ENCODE data around the gene APOH.

APOH gene, protein sequence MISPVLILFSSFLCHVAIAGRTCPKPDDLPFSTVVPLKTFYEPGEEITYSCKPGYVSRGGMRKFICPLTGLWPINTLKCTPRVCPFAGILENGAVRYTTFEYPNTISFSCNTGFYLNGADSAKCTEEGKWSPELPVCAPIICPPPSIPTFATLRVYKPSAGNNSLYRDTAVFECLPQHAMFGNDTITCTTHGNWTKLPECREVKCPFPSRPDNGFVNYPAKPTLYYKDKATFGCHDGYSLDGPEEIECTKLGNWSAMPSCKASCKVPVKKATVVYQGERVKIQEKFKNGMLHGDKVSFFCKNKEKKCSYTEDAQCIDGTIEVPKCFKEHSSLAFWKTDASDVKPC

DNA sequence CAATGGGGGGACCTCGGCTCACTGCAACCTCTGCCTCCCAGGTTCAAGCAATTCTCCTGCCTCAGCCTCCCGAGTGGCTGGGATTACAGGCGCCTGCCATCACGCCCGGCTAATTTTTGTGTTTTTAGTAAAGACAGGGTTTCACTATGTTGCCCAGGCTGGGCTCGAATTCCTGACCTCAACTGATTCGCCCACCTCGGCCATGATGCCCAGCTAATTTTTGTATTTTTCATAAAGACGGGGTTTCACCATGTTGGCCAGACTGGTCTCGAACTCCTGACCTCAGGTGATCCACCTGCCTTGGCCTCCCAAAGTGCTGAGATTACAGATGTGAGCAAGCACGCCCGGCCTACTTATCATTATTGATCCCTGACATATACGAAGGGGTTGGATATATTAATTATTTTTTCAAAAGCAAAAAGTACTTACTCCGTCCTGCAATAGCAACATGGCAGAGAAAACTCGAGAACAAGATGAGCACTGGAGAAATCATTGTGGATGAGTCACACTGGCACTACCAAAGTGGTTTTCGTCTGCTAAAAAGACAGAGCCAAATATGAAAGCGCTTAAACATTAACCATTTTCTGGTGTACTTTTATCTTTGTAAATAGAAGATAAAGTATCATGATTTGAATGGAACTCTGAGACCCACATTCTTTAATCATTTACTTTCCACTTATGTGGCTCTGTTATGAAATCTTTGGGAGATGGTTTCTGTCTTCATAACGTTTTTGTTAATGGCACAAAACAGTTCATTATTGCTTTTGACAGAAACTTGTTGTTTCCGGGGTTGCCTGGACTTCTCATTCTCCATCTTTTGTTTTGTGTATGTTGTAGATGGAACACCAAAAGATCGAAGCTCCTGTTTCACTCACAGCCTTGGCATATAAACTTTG lies at the start of gene APOH:
Gene APOH (minus strand): TSS at position 529 of the 896 bp plus-strand sequence. CDS start 36 bp downstream, at position 493.
- Histone ChIP-seq H3K4me1 (ENCODE audit: control insufficient read depth, insufficient read depth, low read length) (no peaks in the 10 kb centered on the region), H3K9ac (ENCODE audit: low read length in 2 of 2) (no peak within 1 kb of the TSS), H3K27me3 (ENCODE audit: control insufficient read depth in 1 of 2, insufficient read depth in 2 of 2, low read length in 2 of 2) (no peaks in the 10 kb centered on the region), H3K4me3 (ENCODE audit: low read length in 2 of 2) (no peak within 1 kb of the TSS), H3K36me3 (ENCODE audit: control insufficient read depth in 2 of 2, insufficient read depth in 2 of 2, low read length in 2 of 2) (no peaks in the 10 kb centered on the region), H3K27ac (ENCODE audit: low read length) (no peak within 1 kb of the TSS), H3K9me3 (ENCODE audit: control insufficient read depth in 2 of 2, low read length in 2 of 2) (no peaks in the 10 kb centered on the region)

DNA sequence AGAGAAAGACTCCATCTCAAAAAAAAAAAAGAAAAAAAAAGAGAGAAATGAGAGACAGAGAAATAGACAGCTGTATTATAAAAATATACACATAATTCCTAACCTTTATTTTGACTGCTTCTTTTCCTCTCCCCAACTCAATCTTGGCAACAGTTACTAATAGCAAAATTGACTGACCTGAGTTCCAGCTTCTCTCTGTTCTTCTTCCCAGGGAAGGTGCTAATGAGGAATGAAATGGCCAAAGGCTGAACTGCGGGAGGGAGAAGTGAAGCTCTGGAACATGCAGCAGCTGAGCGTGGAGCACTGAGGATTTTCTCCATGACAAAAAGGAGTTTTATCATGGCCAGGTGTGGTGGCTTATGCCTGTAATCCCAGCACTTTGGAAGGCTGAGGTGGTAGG lies 48.0 kb upstream of the APOH start:
- no peak overlapping the region for H3K27ac ChIP-seq (ENCODE audit: low read length)
- H3K36me3 ChIP-seq (ENCODE audit: control insufficient read depth in 2 of 2, insufficient read depth in 2 of 2, low read length in 2 of 2): no peaks in the 10 kb centered on the region
- peaks cover 10% of the 10 kb centered on the region for H3K4me1 ChIP-seq (ENCODE audit: control insufficient read depth, insufficient read depth, low read length)
- no peaks in the 10 kb centered on the region for H3K9me3 ChIP-seq (ENCODE audit: control insufficient read depth in 2 of 2, low read length in 2 of 2)
- H3K9ac ChIP-seq (ENCODE audit: low read length in 2 of 2): no peak overlapping the region
- no peaks in the 10 kb centered on the region for H3K27me3 ChIP-seq (ENCODE audit: control insufficient read depth in 1 of 2, insufficient read depth in 2 of 2, low read length in 2 of 2)
- no peak overlapping the region for H3K4me3 ChIP-seq (ENCODE audit: low read length in 2 of 2)

DNA sequence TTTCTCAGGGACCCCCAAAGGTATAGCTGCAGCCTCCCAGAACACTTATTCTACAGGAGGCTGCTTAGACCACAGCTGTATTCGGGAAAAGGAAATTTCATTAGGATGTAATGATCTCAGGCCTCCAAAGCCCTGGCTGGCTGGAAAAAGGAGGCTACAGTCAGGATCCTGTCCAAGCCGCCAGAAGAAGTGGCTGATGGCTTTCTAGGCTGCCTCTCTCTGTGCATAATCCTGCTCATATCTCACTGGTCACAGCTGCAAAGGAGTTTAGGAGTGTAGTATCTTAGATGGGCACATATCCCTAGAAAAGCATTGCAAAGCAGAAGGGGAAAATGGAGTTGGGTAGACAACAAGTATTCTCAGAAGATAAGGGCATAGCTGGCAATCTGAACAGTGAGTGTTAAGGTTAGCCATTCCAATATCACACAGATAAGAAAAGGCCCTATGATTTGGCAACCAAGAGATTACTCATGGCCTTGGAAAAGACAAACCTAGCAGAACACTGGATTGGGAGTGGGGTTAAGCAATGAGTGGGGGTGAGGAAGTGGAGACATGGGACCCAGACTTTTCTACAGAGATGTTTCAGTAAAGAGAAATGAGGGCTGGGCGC lies 47.2 kb upstream of the APOH start:
- peaks cover 10% of the 10 kb centered on the region for H3K4me1 ChIP-seq (ENCODE audit: control insufficient read depth, insufficient read depth, low read length)

DNA sequence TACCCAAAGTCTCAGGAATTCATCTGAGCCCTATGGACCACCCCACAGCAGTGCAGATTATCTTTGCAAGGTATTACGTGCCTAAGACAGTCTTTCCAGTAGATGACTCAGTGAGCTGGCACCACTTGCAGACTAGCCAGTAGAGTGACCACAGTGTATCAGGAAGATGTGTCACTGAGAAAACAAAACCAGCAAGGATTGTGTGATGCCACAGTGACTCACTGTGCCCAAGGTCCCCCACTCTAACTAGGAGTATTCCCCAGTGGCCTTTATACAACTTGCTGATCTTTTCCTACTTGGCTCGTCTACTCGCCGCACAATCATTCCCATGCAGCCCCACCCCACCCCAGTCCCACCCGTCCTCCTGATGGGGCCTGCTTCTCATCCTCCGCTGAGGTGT lies 46.4 kb upstream of the APOH start:
- H3K4me1 ChIP-seq (ENCODE audit: control insufficient read depth, insufficient read depth, low read length): peaks cover 10% of the 10 kb centered on the region
- no peak overlapping the region for H3K9ac ChIP-seq (ENCODE audit: low read length in 2 of 2)
- H3K27ac ChIP-seq (ENCODE audit: low read length): no peak overlapping the region
- H3K4me3 ChIP-seq (ENCODE audit: low read length in 2 of 2): no peak overlapping the region
- no peaks in the 10 kb centered on the region for H3K27me3 ChIP-seq (ENCODE audit: control insufficient read depth in 1 of 2, insufficient read depth in 2 of 2, low read length in 2 of 2)
- H3K36me3 ChIP-seq (ENCODE audit: control insufficient read depth in 2 of 2, insufficient read depth in 2 of 2, low read length in 2 of 2): no peaks in the 10 kb centered on the region
- H3K9me3 ChIP-seq (ENCODE audit: control insufficient read depth in 2 of 2, low read length in 2 of 2): no peaks in the 10 kb centered on the region

More for the DNA sequence above, 47.2 kb upstream of the APOH start:
- no peaks in the 10 kb centered on the region for H3K27me3 ChIP-seq (ENCODE audit: control insufficient read depth in 1 of 2, insufficient read depth in 2 of 2, low read length in 2 of 2)
- H3K36me3 ChIP-seq (ENCODE audit: control insufficient read depth in 2 of 2, insufficient read depth in 2 of 2, low read length in 2 of 2): no peaks in the 10 kb centered on the region
- no peak overlapping the region for H3K27ac ChIP-seq (ENCODE audit: low read length)
- H3K9ac ChIP-seq (ENCODE audit: low read length in 2 of 2): no peak overlapping the region
- no peak overlapping the region for H3K4me3 ChIP-seq (ENCODE audit: low read length in 2 of 2)
- H3K9me3 ChIP-seq (ENCODE audit: control insufficient read depth in 2 of 2, low read length in 2 of 2): no peaks in the 10 kb centered on the region

DNA sequence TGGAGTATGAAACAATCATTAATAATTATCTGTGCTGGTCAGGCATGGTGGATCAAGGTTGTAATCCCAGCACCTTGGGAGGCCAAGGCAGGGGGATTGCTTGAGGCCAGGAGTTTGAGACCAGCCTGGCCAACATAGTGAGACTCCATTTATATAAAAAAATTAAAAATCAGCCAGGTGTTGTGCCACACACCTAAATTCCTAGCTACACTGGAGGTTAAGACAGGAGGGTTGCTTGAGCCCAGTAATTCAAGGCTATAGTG lies 44.3 kb upstream of the APOH start:
- Histone ChIP-seq H3K27me3 (ENCODE audit: control insufficient read depth in 1 of 2, insufficient read depth in 2 of 2, low read length in 2 of 2) (no peaks in the 10 kb centered on the region), H3K36me3 (ENCODE audit: control insufficient read depth in 2 of 2, insufficient read depth in 2 of 2, low read length in 2 of 2) (no peaks in the 10 kb centered on the region), H3K9me3 (ENCODE audit: control insufficient read depth in 2 of 2, low read length in 2 of 2) (no peaks in the 10 kb centered on the region), H3K4me3 (ENCODE audit: low read length in 2 of 2) (no peak overlapping the region), H3K9ac (ENCODE audit: low read length in 2 of 2) (no peak overlapping the region), H3K27ac (ENCODE audit: low read length) (no peak overlapping the region), H3K4me1 (ENCODE audit: control insufficient read depth, insufficient read depth, low read length) (peaks cover 10% of the 10 kb centered on the region)

DNA sequence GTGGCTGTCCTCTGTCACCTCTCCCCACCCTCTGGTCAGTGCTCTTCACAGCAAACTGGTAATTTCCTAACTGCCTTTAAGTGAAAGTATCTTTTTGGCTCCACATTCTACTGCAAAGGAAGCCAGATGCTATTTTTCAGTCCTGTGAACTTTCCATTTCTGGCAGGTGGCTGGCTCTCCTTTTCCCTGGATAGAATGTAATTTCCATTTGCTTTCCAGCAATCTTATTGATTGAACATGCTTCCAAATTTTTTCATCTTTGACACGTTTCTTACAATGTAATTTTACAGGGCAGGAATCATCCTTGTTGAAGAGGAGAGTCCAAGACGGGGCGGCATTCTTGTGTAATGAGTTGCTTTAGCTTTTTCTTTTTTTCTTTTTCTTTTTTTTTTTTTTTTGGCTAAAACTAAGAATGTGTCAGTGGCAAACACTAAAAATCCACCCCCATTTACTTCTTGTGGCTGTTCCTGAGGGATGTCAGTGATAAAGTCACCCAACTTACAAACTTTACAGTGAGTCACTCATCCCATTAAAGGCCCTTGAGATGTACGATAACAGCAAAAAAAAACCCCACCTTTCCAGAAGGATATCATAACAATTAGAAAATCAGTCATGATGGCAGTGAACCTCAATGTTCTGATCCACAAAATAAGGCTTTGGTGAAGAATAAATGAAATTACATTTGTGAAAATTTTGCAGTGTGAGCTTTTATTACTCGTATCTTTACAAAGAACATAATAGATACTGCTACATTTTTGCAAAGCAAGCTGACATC lies 43.8 kb upstream of the APOH start:
- Histone ChIP-seq H3K9me3 (ENCODE audit: control insufficient read depth in 2 of 2, low read length in 2 of 2) (no peaks in the 10 kb centered on the region), H3K36me3 (ENCODE audit: control insufficient read depth in 2 of 2, insufficient read depth in 2 of 2, low read length in 2 of 2) (no peaks in the 10 kb centered on the region), H3K27ac (ENCODE audit: low read length) (no peak overlapping the region), H3K4me3 (ENCODE audit: low read length in 2 of 2) (peak overlapping the region in 1 of 2 donors; percentile 40), H3K9ac (ENCODE audit: low read length in 2 of 2) (no peak overlapping the region), H3K4me1 (ENCODE audit: control insufficient read depth, insufficient read depth, low read length) (peaks cover 10% of the 10 kb centered on the region), H3K27me3 (ENCODE audit: control insufficient read depth in 1 of 2, insufficient read depth in 2 of 2, low read length in 2 of 2) (no peaks in the 10 kb centered on the region)

DNA sequence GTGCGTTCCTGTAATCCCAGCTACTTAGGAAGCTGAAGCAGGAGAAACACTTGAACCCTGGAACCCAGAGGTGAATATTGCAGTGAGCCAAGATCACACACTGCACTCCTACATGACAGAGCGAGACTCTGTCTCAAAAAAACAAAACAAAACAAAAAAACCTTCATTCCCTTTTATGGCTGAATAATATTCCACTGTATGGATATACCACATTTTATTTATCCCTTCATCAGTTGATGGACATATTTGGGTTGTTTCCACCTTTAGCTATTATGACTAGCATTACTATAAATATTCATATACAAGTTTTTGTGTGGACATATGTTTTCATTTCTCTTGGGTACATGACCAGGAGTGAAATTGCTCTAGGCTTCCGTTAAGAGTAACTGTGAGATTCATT lies 42.3 kb upstream of the APOH start:
- no peak overlapping the region for H3K27ac ChIP-seq (ENCODE audit: low read length)

DNA sequence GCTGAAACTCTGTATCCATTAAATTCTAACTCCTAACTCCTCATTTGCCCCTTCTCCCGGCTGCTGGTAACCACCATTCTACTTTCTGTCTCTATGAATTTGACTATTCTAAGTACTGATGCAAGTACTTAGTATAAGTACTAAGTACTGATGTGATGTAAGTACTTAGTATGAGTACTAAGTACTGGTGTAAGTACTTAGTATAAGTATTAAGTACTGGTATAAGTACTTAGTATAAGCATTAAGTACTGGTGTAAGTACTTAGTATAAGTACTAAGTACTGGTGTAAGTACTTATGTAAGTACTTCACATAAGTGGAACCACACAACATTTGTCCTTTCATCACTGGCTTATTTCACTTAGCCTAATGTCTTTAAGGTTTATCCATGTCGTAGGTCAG lies 40.9 kb upstream of the APOH start:
- Histone ChIP-seq H3K36me3 (ENCODE audit: control insufficient read depth in 2 of 2, insufficient read depth in 2 of 2, low read length in 2 of 2) (no peaks in the 10 kb centered on the region), H3K4me1 (ENCODE audit: control insufficient read depth, insufficient read depth, low read length) (peaks cover 10% of the 10 kb centered on the region), H3K4me3 (ENCODE audit: low read length in 2 of 2) (no peak overlapping the region), H3K27ac (ENCODE audit: low read length) (no peak overlapping the region), H3K27me3 (ENCODE audit: control insufficient read depth in 1 of 2, insufficient read depth in 2 of 2, low read length in 2 of 2) (no peaks in the 10 kb centered on the region), H3K9ac (ENCODE audit: low read length in 2 of 2) (no peak overlapping the region), H3K9me3 (ENCODE audit: control insufficient read depth in 2 of 2, low read length in 2 of 2) (no peaks in the 10 kb centered on the region)

More for the DNA sequence above, 42.3 kb upstream of the APOH start:
- peaks cover 10% of the 10 kb centered on the region for H3K4me1 ChIP-seq (ENCODE audit: control insufficient read depth, insufficient read depth, low read length)
- H3K9ac ChIP-seq (ENCODE audit: low read length in 2 of 2): no peak overlapping the region
- H3K4me3 ChIP-seq (ENCODE audit: low read length in 2 of 2): no peak overlapping the region
- H3K9me3 ChIP-seq (ENCODE audit: control insufficient read depth in 2 of 2, low read length in 2 of 2): no peaks in the 10 kb centered on the region
- no peaks in the 10 kb centered on the region for H3K27me3 ChIP-seq (ENCODE audit: control insufficient read depth in 1 of 2, insufficient read depth in 2 of 2, low read length in 2 of 2)
- H3K36me3 ChIP-seq (ENCODE audit: control insufficient read depth in 2 of 2, insufficient read depth in 2 of 2, low read length in 2 of 2): no peaks in the 10 kb centered on the region

DNA sequence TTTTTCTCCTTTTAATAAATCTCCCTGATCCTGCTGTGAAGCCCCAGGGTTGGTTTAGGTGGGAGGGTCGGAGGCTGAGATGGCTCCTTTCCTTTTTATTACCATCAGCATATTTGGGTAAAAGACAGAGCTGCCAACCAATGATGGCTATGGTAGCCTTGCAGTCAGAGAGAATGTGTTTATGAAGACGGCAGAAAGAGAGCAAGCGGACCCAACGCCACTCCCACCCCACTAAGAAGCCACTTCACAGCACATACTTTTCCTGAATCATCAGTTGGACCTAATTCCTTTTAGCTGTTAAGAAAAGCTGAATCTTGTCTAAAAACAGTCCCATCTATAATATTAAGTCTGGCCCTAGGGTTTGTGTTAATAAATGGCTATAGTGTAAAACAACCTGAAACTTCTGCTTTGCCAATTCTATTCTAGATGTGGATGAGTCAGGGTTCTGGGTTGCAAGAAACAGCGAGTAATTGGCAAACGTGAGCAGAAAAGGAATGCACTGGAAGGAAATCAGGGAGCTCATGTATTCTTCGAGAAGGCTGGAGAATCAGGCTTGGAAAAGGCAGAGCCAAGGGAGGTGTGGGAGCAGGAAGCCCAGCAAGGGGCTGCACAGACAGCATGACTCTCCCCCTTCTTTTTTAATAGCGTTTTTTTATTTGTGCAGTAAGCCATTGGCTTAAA lies 39.2 kb upstream of the APOH start:
- no peaks in the 10 kb centered on the region for H3K36me3 ChIP-seq (ENCODE audit: control insufficient read depth in 2 of 2, insufficient read depth in 2 of 2, low read length in 2 of 2)
- no peaks in the 10 kb centered on the region for H3K9me3 ChIP-seq (ENCODE audit: control insufficient read depth in 2 of 2, low read length in 2 of 2)
- peaks cover 7% of the 10 kb centered on the region for H3K4me1 ChIP-seq (ENCODE audit: control insufficient read depth, insufficient read depth, low read length)
- no peaks in the 10 kb centered on the region for H3K27me3 ChIP-seq (ENCODE audit: control insufficient read depth in 1 of 2, insufficient read depth in 2 of 2, low read length in 2 of 2)
- no peak overlapping the region for H3K27ac ChIP-seq (ENCODE audit: low read length)
- H3K4me3 ChIP-seq (ENCODE audit: low read length in 2 of 2): no peak overlapping the region
- H3K9ac ChIP-seq (ENCODE audit: low read length in 2 of 2): no peak overlapping the region

DNA sequence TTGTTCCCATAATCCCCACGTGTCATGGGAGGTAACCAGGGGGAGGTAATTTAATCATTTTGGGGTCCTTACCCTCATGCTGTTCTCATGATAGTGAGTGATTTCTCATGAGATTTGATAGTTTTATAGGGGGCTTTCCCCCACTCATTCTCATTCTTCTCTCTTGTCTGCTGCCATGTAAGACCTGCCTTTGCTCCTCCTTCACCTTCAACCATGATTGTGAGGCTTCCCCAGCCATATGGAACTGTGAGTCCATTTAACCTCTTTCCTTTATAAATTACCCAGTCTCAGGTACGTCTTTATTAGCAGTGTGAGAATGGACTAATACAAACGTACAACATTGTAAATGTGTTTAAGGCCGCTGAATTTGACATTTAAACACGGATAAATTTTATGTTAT lies 35.5 kb upstream of the APOH start:
- Histone ChIP-seq H3K4me3 (ENCODE audit: low read length in 2 of 2) (no peak overlapping the region), H3K27ac (ENCODE audit: low read length) (no peak overlapping the region), H3K9ac (ENCODE audit: low read length in 2 of 2) (no peak overlapping the region), H3K9me3 (ENCODE audit: control insufficient read depth in 2 of 2, low read length in 2 of 2) (no peaks in the 10 kb centered on the region), H3K4me1 (ENCODE audit: control insufficient read depth, insufficient read depth, low read length) (no peaks in the 10 kb centered on the region), H3K36me3 (ENCODE audit: control insufficient read depth in 2 of 2, insufficient read depth in 2 of 2, low read length in 2 of 2) (no peaks in the 10 kb centered on the region), H3K27me3 (ENCODE audit: control insufficient read depth in 1 of 2, insufficient read depth in 2 of 2, low read length in 2 of 2) (no peaks in the 10 kb centered on the region)
